Right ventricle myocardium inferior (tissue), 1 donor: ENCODE data around the gene USP11. TPM values are rescaled to one million over a fixed set of nuclear protein-coding genes. Genes with fewer than 3 reads are reported as not detected.
"Not testable (repeated sequence)": the region's sequence is repeated elsewhere in the genome, so short reads cannot be mapped to it uniquely, and the experiment has no call there.

Source experiments
- ATAC-seq: fragments of 200-7000 bp; cut with Tn5 transposase; one replicate; pipeline ENCODE4 v1.9.1; 2020; ENCODE audit warnings: mild to moderate bottlenecking, moderate library complexity
- DNase-seq: peaks from one replicate; pipeline ENCODE4 v3.0.0; 2021; ENCODE audit errors: missing footprints
- intact Hi-C: fragments of 100-400 bp; cut with DNase I; formaldehyde crosslinking; loops from one replicate; pipeline ENCODE4 v1.11.0; 2022
- total RNA-seq: library from RNA; stranded (reverse); fragmentation: NEBNext Ultra II Directional; extraction: Animal tissue kit (Norgen Biotek cat#: 25700); gene quantifications from one replicate; pipeline ENCODE4 v1.2.1, GENCODE V29; 2021
- donor health status: DM: no; HTN: yes; CAD: no; lungs with severe emphysema.

Gene USP11
- total RNA-seq, 1 donor from 2014 or later = 31.5 TPM

- ATAC-seq (no peak), DNase-seq (no peak)
- intact Hi-C loops = no loop called here
Measured at GRCh38 chrX:47235691-47236103, 2.9 kb downstream of the USP11 start.

GRCh38 chrX:47239199-47239598, 6.4 kb downstream of the USP11 start:
- intact Hi-C loops = no loop called here
- no peak for DNase-seq
- no peak for ATAC-seq

- no peak for ATAC-seq
- no peak for DNase-seq
- intact Hi-C loops = no loop called here
Measured at GRCh38 chrX:47239898-47240545, 7.2 kb downstream of the USP11 start.

DNA sequence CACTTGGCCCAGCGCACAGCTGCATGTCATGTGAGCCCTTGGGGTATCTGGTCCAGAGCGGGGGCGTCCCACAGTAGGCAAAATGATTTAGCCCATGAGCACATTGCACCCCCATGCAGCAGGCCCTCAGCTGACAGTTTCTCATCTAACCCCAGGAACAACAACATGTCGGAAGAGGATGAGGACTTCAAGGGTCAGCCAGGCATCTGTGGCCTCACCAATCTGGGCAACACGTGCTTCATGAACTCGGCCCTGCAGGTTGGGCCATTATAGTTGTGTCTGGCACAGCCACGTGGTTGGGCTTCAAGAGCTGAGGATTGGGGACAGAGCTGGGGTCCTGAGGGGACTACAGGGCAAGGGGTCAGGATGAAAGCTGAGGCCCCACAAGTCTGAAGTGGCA, 7.8 kb downstream of the USP11 start:
- intact Hi-C loops = no loop called here
- ATAC-seq = no peak

GRCh38 chrX:47241201-47242011, 8.6 kb downstream of the USP11 start:
- ATAC-seq (no peak), DNase-seq (no peak)
- intact Hi-C loops = no loop called here

More for the DNA sequence above, 7.8 kb downstream of the USP11 start:
- no peak for DNase-seq

- no peak for DNase-seq
- intact Hi-C loops = no loop called here
- ATAC-seq = no peak
Measured at GRCh38 chrX:47242321-47242720, 9.5 kb downstream of the USP11 start.

GRCh38 chrX:47243351-47243750, 10.5 kb downstream of the USP11 start:
- ATAC-seq (no peak), DNase-seq (no peak)
- intact Hi-C loops = no loop called here

DNA sequence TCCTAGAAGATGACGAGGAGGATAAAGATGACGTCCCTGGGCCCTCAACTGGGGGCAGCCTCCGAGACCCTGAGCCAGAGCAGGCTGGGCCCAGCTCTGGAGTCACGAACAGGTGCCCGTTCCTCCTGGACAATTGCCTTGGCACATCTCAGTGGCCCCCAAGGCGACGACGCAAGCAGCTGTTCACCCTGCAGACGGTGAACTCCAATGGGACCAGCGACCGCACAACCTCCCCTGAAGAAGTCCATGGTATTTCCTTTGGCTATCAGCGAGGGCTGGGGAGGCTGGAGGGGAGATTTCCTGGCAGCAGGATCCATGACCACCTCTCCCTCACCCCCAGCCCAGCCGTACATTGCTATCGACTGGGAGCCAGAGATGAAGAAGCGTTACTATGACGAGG, 11.9 kb downstream of the USP11 start:
- no peak for ATAC-seq
- intact Hi-C loops = no loop called here

GRCh38 chrX:47245156-47245555, 12.3 kb downstream of the USP11 start:
- intact Hi-C loops = no loop called here
- DNase-seq (no peak), ATAC-seq (no peak)

More for the DNA sequence above, 11.9 kb downstream of the USP11 start:
- DNase-seq = no peak

DNA sequence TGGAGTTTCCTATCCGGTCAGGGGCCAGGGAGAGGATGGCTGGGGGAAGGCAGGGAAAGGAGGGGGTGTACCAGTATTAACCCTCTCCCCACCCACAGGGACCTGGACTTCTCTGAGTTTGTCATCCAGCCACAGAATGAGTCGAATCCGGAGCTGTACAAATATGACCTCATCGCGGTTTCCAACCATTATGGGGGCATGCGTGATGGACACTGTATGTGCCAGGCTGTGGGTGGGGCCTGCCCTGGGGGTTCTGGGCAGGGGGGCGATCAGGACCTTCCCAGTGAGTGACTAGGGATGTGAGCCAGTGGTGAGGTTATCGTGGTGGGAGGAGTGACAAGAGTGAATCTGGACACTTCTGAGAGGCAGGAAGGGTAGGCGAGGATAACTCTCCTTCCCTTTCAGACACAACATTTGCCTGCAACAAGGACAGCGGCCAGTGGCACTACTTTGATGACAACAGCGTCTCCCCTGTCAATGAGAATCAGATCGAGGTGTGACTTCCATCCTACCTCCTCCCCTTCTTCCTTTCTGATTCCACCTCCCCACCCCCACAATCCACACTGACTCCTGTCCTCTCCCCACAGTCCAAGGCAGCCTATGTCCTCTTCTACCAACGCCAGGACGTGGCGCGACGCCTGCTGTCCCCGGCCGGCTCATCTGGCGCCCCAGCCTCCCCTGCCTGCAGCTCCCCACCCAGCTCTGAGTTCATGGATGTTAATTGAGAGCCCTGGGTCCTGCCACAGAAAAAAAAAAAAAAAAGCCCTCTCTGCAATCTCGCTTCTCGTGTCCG, 14.6 kb downstream of the USP11 start:
- DNase-seq = no peak
- intact Hi-C loops = no loop called here
- no peak for ATAC-seq

GRCh38 chrX:47247999-47248320, 15.2 kb downstream of the USP11 start:
- no peak for ATAC-seq
- DNase-seq = no peak
- intact Hi-C loops = no loop called here

- DNase-seq (no peak), ATAC-seq (no peak)
- intact Hi-C loops = no loop called here
Measured at GRCh38 chrX:47248576-47248975, 15.8 kb downstream of the USP11 start.

- DNase-seq (no peak), ATAC-seq (no peak)
- intact Hi-C loops = no loop called here
Measured at GRCh38 chrX:47250017-47250347, 17.2 kb downstream of the USP11 start.

DNA sequence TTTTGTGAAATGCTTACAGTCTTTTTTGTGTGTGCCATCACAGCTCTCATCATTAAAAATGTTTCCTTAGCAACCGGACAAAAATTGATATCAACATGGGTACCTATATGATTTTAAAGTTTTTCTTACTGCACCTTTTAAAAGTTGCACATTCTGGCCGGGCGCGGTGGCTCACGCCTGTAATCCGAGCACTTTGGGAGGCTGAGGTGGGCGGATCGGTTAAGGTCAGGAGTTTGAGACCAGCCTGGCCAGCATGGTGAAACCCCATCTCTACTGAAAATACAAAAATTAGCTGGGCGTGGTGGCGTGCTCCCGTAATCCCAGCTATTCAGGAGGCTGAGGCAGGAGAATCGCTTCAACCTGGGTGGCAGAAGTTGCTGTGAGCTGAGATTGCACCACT, 24.8 kb downstream of the USP11 start:
- ATAC-seq, intact Hi-C loops: not testable (repeated sequence)

DNA sequence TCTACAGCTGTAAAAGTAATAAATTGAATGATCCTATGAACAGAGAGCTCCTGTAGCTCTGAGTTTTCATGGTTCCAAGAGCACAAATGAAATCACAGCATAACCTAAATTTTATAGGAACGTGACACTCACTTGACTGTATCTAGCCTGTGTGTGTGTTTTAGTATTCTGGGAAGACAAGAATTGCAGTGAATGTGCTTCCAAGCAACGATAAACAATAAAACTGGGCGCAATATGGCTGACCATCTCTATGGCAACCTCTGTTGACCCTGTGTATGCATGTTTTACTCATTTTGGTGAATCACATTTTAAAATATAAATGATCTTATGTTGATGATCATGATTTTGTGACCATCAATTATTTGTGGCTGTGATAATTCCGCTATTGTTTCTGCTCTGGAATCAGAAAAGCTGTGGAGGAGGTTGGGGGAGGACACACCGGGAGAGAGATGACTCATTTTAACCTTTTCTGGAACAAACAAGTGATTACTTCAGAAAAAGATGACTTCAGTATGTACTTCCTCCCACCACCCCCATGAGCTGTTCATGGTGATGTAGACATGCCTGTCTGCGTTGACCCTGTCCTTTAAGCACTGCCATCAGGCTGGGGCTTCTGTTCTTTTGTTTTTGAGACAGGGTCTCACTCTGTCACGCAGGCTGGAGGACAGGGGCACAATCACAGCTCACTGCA, 31.8 kb downstream of the USP11 start:
- intact Hi-C loops = no loop called here
- DNase-seq (no peak), ATAC-seq (no peak)

More for the DNA sequence above, 24.8 kb downstream of the USP11 start:
- not testable (repeated sequence) for DNase-seq

DNA sequence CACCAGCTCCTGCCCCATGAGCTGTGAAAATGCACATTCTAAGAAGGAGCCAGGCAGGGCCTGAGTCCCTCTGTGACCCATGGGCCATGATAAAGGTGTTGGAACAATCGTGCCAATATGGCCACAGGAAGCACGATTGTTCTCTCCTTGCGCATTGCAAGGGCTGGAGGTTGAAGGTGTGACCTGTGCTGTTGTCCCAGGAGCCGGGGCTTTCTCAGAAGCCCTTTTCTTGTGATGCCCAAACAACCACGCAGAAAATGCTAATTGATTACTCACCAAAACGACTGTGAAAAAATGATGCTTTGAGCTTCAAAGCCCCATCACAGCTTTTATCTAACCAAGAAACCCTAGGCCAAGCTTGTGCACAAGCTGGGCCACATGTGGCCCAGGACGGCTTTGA, 33.8 kb downstream of the USP11 start:
- DNase-seq (no peak), ATAC-seq (no peak)
- intact Hi-C loops = no loop called here

GRCh38 chrX:47272013-47272408, 39.2 kb downstream of the USP11 start:
- no peak for DNase-seq
- intact Hi-C loops = no loop called here
- no peak for ATAC-seq

GRCh38 chrX:47273011-47273730, 40.4 kb downstream of the USP11 start:
- intact Hi-C loops = no loop called here
- DNase-seq = no peak
- no peak for ATAC-seq

DNA sequence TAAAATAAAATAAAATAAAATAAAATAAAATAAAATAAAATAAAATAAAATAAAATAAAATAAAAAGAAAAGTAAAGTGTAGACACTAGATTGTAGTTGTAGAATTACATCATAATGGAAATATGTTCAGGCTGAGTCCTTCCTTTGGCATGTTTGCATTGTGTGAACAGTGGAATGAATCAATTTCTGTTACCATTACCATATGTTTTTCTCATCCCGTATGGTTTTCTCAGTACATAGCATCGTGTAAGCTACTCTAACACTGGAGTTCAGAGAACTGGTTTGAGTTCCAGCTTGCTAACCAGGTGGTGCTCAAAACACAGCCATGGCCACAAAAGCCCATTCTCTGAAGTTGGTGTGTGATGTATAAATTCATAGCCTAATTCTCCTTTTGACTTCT, 45.9 kb downstream of the USP11 start:
- intact Hi-C loops = no loop called here
- ATAC-seq (no peak), DNase-seq (no peak)
